Activated naive CD8-positive, alpha-beta T cell treated with anti-CD3 and anti-CD28 coated beads, Interleukin-2, amount 50 U/mL, for 16 hours (primary cell): ENCODE data around the gene MCMBP.
"Not testable (repeated sequence)": the region's sequence is repeated elsewhere in the genome, so short reads cannot be mapped to it uniquely, and the experiment has no call there.

ENCODE experiments used
- DNase-seq: peaks from one replicate; pipeline ENCODE4 v3.0.0-alpha.2; 2020; ENCODE audit warnings: low read depth, low spot score

MCMBP gene

GRCh38 chr10:119883901-119884611 lies 11.4 kb upstream of the MCMBP start:
- DNase-seq, result not testable (repeated sequence)

GRCh38 chr10:119878524-119878923 lies 5.9 kb upstream of the MCMBP start:
- DNase-seq, result no peak

GRCh38 chr10:119872860-119873681 lies 428 bp upstream of the MCMBP start:
- peak; percentile 58 for DNase-seq

GRCh38 chr10:119871881-119872609 lies 598 bp downstream of the MCMBP start:
- no peak for DNase-seq

GRCh38 chr10:119869398-119869797 lies 3.2 kb downstream of the MCMBP start:
- not testable (repeated sequence) for DNase-seq

GRCh38 chr10:119867317-119867716 lies 5.3 kb downstream of the MCMBP start:
- no peak for DNase-seq

- no peak for DNase-seq
These were observed 6.9 kb downstream of the MCMBP start for GRCh38 chr10:119865699-119866240.

GRCh38 chr10:119863951-119864565 lies 8.6 kb downstream of the MCMBP start:
- DNase-seq, result no peak

- DNase-seq, result no peak
These were observed 10.1 kb downstream of the MCMBP start for GRCh38 chr10:119862524-119862923.

- no peak for DNase-seq
These were observed 11.6 kb downstream of the MCMBP start for GRCh38 chr10:119860866-119861607.

GRCh38 chr10:119859420-119860258 lies 13.0 kb downstream of the MCMBP start:
- no peak for DNase-seq

GRCh38 chr10:119858063-119858462 lies 14.6 kb downstream of the MCMBP start:
- no peak for DNase-seq

- no peak for DNase-seq
These were observed 19.1 kb downstream of the MCMBP start for GRCh38 chr10:119853574-119853973.

GRCh38 chr10:119852822-119853221 lies 19.8 kb downstream of the MCMBP start:
- no peak for DNase-seq

- DNase-seq, result no peak
These were observed 20.4 kb downstream of the MCMBP start for GRCh38 chr10:119852277-119852676.

GRCh38 chr10:119849944-119850343 lies 22.7 kb downstream of the MCMBP start:
- no peak for DNase-seq

- DNase-seq, result no peak
These were observed 23.4 kb downstream of the MCMBP start for GRCh38 chr10:119849031-119849789.

- no peak for DNase-seq
These were observed 27.0 kb downstream of the MCMBP start for GRCh38 chr10:119845656-119846055.

- no peak for DNase-seq
These were observed 38.5 kb downstream of the MCMBP start for GRCh38 chr10:119834188-119834587.
